RPMI8226 (cell line): ENCODE data around the gene CSTF2T.

Source experiments
- DNase-seq: peaks from one replicate; pipeline ENCODE4 v3.0.0-alpha.2; 2015

The CSTF2T gene

GRCh38 chr10:51699475-51700227, at the start of gene CSTF2T:
CSTF2T (minus strand) TSS chr10:51699595; CDS start chr10:51699549, 46 bp downstream.
- DNase-seq: peak; percentile 90

- DNase-seq: no peak
Measured at GRCh38 chr10:51748959-51749358, 49.6 kb upstream of the CSTF2T start.

GRCh38 chr10:51747216-51747615, 47.8 kb upstream of the CSTF2T start:
- DNase-seq: no peak

GRCh38 chr10:51745397-51745796, 46.0 kb upstream of the CSTF2T start:
- DNase-seq: no peak

GRCh38 chr10:51744235-51745000, 45.0 kb upstream of the CSTF2T start:
- DNase-seq: no peak

- DNase-seq: no peak
Measured at GRCh38 chr10:51743146-51743545, 43.8 kb upstream of the CSTF2T start.

- no peak for DNase-seq
Measured at GRCh38 chr10:51733057-51733456, 33.7 kb upstream of the CSTF2T start.

GRCh38 chr10:51729822-51730555, 30.6 kb upstream of the CSTF2T start:
- no peak for DNase-seq

- DNase-seq: no peak
Measured at GRCh38 chr10:51724038-51724437, 24.6 kb upstream of the CSTF2T start.

- no peak for DNase-seq
Measured at GRCh38 chr10:51718804-51719291, 19.5 kb upstream of the CSTF2T start.

- DNase-seq: no peak
Measured at GRCh38 chr10:51716981-51717380, 17.6 kb upstream of the CSTF2T start.

- no peak for DNase-seq
Measured at GRCh38 chr10:51711519-51711891, 12.1 kb upstream of the CSTF2T start.

- no peak for DNase-seq
Measured at GRCh38 chr10:51709324-51709972, 10.1 kb upstream of the CSTF2T start.

GRCh38 chr10:51708609-51709008, 9.2 kb upstream of the CSTF2T start:
- no peak for DNase-seq

GRCh38 chr10:51707821-51708424, 8.5 kb upstream of the CSTF2T start:
- no peak for DNase-seq

- DNase-seq: no peak
Measured at GRCh38 chr10:51707392-51707791, 8.0 kb upstream of the CSTF2T start.

- DNase-seq: no peak
Measured at GRCh38 chr10:51706225-51706624, 6.8 kb upstream of the CSTF2T start.

- DNase-seq: no peak
Measured at GRCh38 chr10:51705774-51706173, 6.4 kb upstream of the CSTF2T start.

- DNase-seq: no peak
Measured at GRCh38 chr10:51700228-51700817, 928 bp upstream of the CSTF2T start.

GRCh38 chr10:51699145-51699474, 285 bp downstream of the CSTF2T start:
- no peak for DNase-seq

GRCh38 chr10:51698473-51699063, 827 bp downstream of the CSTF2T start:
- DNase-seq: no peak

GRCh38 chr10:51696251-51696650, 3.1 kb downstream of the CSTF2T start:
- DNase-seq: no peak
